ENCODE results near the gene ALOX5. TPM values are rescaled to one million over a fixed set of nuclear protein-coding genes. Genes with fewer than 3 reads are reported as not detected.
"Not testable (repeated sequence)": the region's sequence is repeated elsewhere in the genome, so short reads cannot be mapped to it uniquely, and the experiment has no call there.

Gene ALOX5
- total RNA-seq, 1 experiment from 2014 or later: not detected

GRCh38 chr10:45410489-45410806 lies 36.4 kb downstream of the ALOX5 start:
- CTCF ChIA-PET: no interaction called here
- TF ChIP-seq, protein P1, sequence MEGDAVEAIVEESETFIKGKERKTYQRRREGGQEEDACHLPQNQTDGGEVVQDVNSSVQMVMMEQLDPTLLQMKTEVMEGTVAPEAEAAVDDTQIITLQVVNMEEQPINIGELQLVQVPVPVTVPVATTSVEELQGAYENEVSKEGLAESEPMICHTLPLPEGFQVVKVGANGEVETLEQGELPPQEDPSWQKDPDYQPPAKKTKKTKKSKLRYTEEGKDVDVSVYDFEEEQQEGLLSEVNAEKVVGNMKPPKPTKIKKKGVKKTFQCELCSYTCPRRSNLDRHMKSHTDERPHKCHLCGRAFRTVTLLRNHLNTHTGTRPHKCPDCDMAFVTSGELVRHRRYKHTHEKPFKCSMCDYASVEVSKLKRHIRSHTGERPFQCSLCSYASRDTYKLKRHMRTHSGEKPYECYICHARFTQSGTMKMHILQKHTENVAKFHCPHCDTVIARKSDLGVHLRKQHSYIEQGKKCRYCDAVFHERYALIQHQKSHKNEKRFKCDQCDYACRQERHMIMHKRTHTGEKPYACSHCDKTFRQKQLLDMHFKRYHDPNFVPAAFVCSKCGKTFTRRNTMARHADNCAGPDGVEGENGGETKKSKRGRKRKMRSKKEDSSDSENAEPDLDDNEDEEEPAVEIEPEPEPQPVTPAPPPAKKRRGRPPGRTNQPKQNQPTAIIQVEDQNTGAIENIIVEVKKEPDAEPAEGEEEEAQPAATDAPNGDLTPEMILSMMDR (conservative IDR thresholded peaks at IDR 0.05; ENCODE audit: low read depth, low read length): no peak
- no peak for TF ChIP-seq EZH2 (IDR thresholded peaks at IDR 0.05; ENCODE audit: borderline replicate concordance, low read depth, low read length, poor library complexity, severe bottlenecking)
- H3K4me1 ChIP-seq (ENCODE audit: insufficient read depth, low read length, poor library complexity, severe bottlenecking): no peaks in the 10 kb centered on the region
- H3K27me3 ChIP-seq (replicated peaks; ENCODE audit: insufficient read depth, low read depth, low read length, poor library complexity): peaks cover 13% of the 10 kb centered on the region
- intact Hi-C loops (cut with micrococcal nuclease; ENCODE audit: unreplicated experiment): no loop called here
- BruUV-seq (replicated peaks): no TSS peak
- no peaks in the 10 kb centered on the region for H3K36me3 ChIP-seq (ENCODE audit: insufficient read depth, low read length, poor library complexity, severe bottlenecking)
- H3K27ac ChIP-seq (ENCODE audit: low read depth, low read length, poor library complexity, severe bottlenecking): no peak overlapping the region
- no peaks in the 10 kb centered on the region for H3K9me3 ChIP-seq (ENCODE audit: low read depth, low read length, poor library complexity, severe bottlenecking)
- H3K4me3 ChIP-seq (ENCODE audit: low read depth, low read length, poor library complexity, severe bottlenecking): no peak overlapping the region
- no peak for DNase-seq (ENCODE audit: low spot score)
- POLR2A ChIA-PET (ENCODE audit: low non-redundant PET): no interaction called here

- CTCF ChIA-PET: no interaction called here
- Histone ChIP-seq H3K9me3 (ENCODE audit: low read depth, low read length, poor library complexity, severe bottlenecking) (no peaks in the 10 kb centered on the region), H3K27me3 (replicated peaks; ENCODE audit: insufficient read depth, low read depth, low read length, poor library complexity) (peaks cover 13% of the 10 kb centered on the region), H3K27ac (ENCODE audit: low read depth, low read length, poor library complexity, severe bottlenecking) (no peak overlapping the region), H3K4me1 (ENCODE audit: insufficient read depth, low read length, poor library complexity, severe bottlenecking) (no peaks in the 10 kb centered on the region), H3K36me3 (ENCODE audit: insufficient read depth, low read length, poor library complexity, severe bottlenecking) (no peaks in the 10 kb centered on the region), H3K4me3 (ENCODE audit: low read depth, low read length, poor library complexity, severe bottlenecking) (no peak overlapping the region)
- BruUV-seq (replicated peaks): no TSS peak
- TF ChIP-seq, protein P1 (conservative IDR thresholded peaks at IDR 0.05; ENCODE audit: low read depth, low read length): no peak
- no peak for TF ChIP-seq EZH2 (IDR thresholded peaks at IDR 0.05; ENCODE audit: borderline replicate concordance, low read depth, low read length, poor library complexity, severe bottlenecking)
- POLR2A ChIA-PET (ENCODE audit: low non-redundant PET): no interaction called here
- intact Hi-C loops (cut with micrococcal nuclease; ENCODE audit: unreplicated experiment): no loop called here
- DNase-seq (ENCODE audit: low spot score): no peak
These were observed 37.0 kb downstream of the ALOX5 start for GRCh38 chr10:45410807-45411606.

DNA sequence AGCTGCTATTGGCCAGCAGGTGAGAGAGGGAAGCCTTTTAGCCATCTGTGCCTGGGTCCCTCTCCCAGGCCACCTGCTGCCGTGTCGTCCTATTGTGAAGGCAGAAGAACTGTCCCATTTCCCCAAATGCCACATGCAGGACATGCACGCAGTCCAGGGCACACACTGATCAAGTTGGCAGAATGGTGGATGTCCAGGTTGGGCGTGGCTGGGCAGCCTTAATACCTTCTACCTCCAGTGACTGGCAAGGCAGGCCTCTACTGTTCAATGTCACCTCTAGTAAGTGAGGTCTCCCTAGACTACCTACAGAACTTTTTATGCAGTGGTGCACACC lies 37.6 kb downstream of the ALOX5 start:
- CTCF ChIA-PET: no interaction called here
- no TSS peak for BruUV-seq (replicated peaks)
- intact Hi-C loops (cut with micrococcal nuclease; ENCODE audit: unreplicated experiment): no loop called here
- Histone ChIP-seq H3K27me3 (replicated peaks; ENCODE audit: insufficient read depth, low read depth, low read length, poor library complexity) (peaks cover 12% of the 10 kb centered on the region), H3K36me3 (ENCODE audit: insufficient read depth, low read length, poor library complexity, severe bottlenecking) (no peaks in the 10 kb centered on the region), H3K4me1 (ENCODE audit: insufficient read depth, low read length, poor library complexity, severe bottlenecking) (no peaks in the 10 kb centered on the region), H3K9me3 (ENCODE audit: low read depth, low read length, poor library complexity, severe bottlenecking) (no peaks in the 10 kb centered on the region), H3K27ac (ENCODE audit: low read depth, low read length, poor library complexity, severe bottlenecking) (no peak overlapping the region), H3K4me3 (ENCODE audit: low read depth, low read length, poor library complexity, severe bottlenecking) (no peak overlapping the region)
- POLR2A ChIA-PET (ENCODE audit: low non-redundant PET): no interaction called here
- TF ChIP-seq EZH2 (IDR thresholded peaks at IDR 0.05; ENCODE audit: borderline replicate concordance, low read depth, low read length, poor library complexity, severe bottlenecking): no peak
- TF ChIP-seq, protein P1 (conservative IDR thresholded peaks at IDR 0.05; ENCODE audit: low read depth, low read length): no peak
- no peak for DNase-seq (ENCODE audit: low spot score)

DNA sequence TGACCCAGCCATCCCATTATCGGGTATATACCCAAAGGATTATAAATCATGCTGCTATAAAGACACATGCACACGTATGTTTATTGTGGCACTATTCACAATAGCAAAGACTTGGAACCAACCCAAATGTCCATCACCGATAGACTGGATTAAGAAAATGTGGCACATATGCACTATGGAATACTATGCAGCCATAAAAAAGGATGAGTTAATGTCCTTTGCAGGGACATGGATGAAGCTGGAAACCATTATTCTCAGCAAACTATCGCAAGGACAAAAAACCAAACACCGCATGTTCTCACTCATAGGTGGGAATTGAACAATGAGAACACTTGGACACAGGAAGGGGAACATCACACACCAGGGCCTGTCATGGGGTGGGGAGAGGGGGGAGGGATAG lies 41.0 kb downstream of the ALOX5 start:
- intact Hi-C loops (cut with micrococcal nuclease; ENCODE audit: unreplicated experiment); POLR2A ChIA-PET (ENCODE audit: low non-redundant PET); DNase-seq (ENCODE audit: low spot score); H3K4me1 ChIP-seq (ENCODE audit: insufficient read depth, low read length, poor library complexity, severe bottlenecking); H3K27ac ChIP-seq (ENCODE audit: low read depth, low read length, poor library complexity, severe bottlenecking); H3K27me3 ChIP-seq (replicated peaks; ENCODE audit: insufficient read depth, low read depth, low read length, poor library complexity); H3K9me3 ChIP-seq (ENCODE audit: low read depth, low read length, poor library complexity, severe bottlenecking); CTCF ChIA-PET; BruUV-seq (replicated peaks); H3K36me3 ChIP-seq (ENCODE audit: insufficient read depth, low read length, poor library complexity, severe bottlenecking); H3K4me3 ChIP-seq (ENCODE audit: low read depth, low read length, poor library complexity, severe bottlenecking): not testable (repeated sequence)
